Activated B cell treated with CpG ODN at 0.5 μM for 24 hours (primary cell): ENCODE results near the gene SOX4. TPM values are rescaled to one million over a fixed set of nuclear protein-coding genes. Genes with fewer than 3 reads are reported as not detected.

Experiments
- ATAC-seq: fragments of 200-7000 bp; cut with Tn5 transposase; one replicate; pipeline ENCODE4 v1.10.0; 2021; ENCODE audit warnings: low read depth, mild to moderate bottlenecking, moderate library complexity
- CTCF ChIA-PET: fragments of 350-600 bp; sonication (Branson Sonifier 250); formaldehyde crosslinking; loops from one replicate; lab custom pipeline; 2021; ENCODE audit warnings: antibody characterized with exemption; lab: Charles Lee
- POLR2A ChIA-PET: fragments of 350-600 bp; sonication (Branson Sonifier 250); formaldehyde crosslinking; loops from one replicate; lab custom pipeline; 2021; ENCODE audit warnings: antibody characterized with exemption; lab: Charles Lee
- DNase-seq: peaks from one replicate; pipeline ENCODE4 v3.0.0; 2022
- H3K27ac Mint-ChIP-seq: one replicate; pipeline ENCODE4 v1.8.0; 2020; ENCODE audit warnings: mixed read lengths
- H3K27me3 Mint-ChIP-seq: one replicate; pipeline ENCODE4 v1.8.0; 2021; ENCODE audit warnings: mixed read lengths
- H3K36me3 Mint-ChIP-seq: one replicate; pipeline ENCODE4 v1.8.0; 2021; ENCODE audit warnings: low read depth, mixed read lengths
- H3K4me1 Mint-ChIP-seq: one replicate; pipeline ENCODE4 v1.8.0; 2021; ENCODE audit warnings: mixed read lengths
- H3K4me3 Mint-ChIP-seq: one replicate; pipeline ENCODE4 v1.8.0; 2020; ENCODE audit warnings: mild to moderate bottlenecking, mixed read lengths
- H3K9me3 Mint-ChIP-seq: one replicate; pipeline ENCODE4 v1.8.0; 2020; ENCODE audit warnings: mixed read lengths
- intact Hi-C: fragments of 100-400 bp; cut with micrococcal nuclease; formaldehyde crosslinking; loops from one replicate; pipeline ENCODE4 v1.15.1; 2024
- total RNA-seq: library from RNA; stranded (reverse); gene quantifications from 2 replicates; pipeline ENCODE4 v1.2.3, GENCODE V29; 2022
- TF ChIP-seq, protein P1 (sequence below): fragments of 200-600 bp; IDR thresholded peaks from one replicate; pipeline ENCODE4 v1.8.0; 2022; ENCODE audit warnings: antibody characterized with exemption, mild to moderate bottlenecking

Gene SOX4
- total RNA-seq, 1 donor from 2014 or later, result 3.5 TPM

DNA sequence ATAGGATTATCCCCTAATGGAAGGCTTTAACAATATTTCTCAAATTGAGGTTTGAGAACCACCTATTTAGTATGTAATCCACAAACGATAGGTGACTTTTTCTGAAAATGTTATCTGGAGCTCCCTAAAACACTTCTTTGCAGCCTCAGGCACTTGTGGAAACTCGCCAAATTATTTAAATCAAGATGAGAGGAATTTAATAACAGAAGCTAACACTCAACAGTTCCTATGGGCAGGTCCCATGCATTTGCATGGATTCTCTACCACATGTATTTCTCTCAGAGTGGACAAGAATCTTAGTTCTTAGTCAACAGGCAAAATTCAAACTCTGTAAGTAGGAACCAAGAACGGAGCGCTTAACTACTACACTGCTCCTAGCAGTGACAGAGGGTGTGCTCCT, 20.7 kb downstream of the SOX4 start:
- CTCF ChIA-PET, result no interaction called here
- Mint-ChIP-seq H3K27me3 (peaks cover 2% of the 10 kb centered on the region), H3K27ac (no peak overlapping the region), H3K36me3 (no peaks in the 10 kb centered on the region), H3K4me3 (no peak overlapping the region), H3K4me1 (peaks cover 13% of the 10 kb centered on the region), H3K9me3 (no peaks in the 10 kb centered on the region)
- intact Hi-C loops, result no loop called here
- no peak for DNase-seq
- no peak for ATAC-seq
- TF ChIP-seq, protein P1, sequence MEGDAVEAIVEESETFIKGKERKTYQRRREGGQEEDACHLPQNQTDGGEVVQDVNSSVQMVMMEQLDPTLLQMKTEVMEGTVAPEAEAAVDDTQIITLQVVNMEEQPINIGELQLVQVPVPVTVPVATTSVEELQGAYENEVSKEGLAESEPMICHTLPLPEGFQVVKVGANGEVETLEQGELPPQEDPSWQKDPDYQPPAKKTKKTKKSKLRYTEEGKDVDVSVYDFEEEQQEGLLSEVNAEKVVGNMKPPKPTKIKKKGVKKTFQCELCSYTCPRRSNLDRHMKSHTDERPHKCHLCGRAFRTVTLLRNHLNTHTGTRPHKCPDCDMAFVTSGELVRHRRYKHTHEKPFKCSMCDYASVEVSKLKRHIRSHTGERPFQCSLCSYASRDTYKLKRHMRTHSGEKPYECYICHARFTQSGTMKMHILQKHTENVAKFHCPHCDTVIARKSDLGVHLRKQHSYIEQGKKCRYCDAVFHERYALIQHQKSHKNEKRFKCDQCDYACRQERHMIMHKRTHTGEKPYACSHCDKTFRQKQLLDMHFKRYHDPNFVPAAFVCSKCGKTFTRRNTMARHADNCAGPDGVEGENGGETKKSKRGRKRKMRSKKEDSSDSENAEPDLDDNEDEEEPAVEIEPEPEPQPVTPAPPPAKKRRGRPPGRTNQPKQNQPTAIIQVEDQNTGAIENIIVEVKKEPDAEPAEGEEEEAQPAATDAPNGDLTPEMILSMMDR, result no peak
- POLR2A ChIA-PET, result no interaction called here

DNA sequence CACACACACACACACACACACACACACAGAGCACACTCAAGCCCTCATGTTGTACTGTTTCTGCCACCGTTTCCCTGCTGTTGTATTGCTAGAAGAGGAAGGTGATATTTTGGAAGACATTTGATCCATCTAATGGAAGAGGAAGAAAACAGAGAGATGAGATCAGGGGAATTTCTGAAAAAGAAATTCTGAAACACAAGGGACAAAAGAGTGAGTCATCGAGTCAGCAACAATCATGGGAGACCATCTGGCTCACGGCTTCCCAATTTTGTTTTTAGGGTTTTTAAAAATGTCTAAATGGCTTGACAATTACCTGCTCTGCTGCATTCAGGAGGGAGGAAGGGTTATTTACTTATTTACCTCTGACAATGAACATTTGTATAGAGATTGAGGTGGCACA, 22.0 kb downstream of the SOX4 start:
- Mint-ChIP-seq H3K36me3 (no peaks in the 10 kb centered on the region), H3K27me3 (peaks cover 2% of the 10 kb centered on the region), H3K4me1 (peaks cover 4% of the 10 kb centered on the region), H3K27ac (no peak overlapping the region), H3K9me3 (no peaks in the 10 kb centered on the region), H3K4me3 (no peak overlapping the region)
- ChIA-PET POLR2A (no interaction called here), CTCF (no interaction called here)
- DNase-seq (no peak), ATAC-seq (no peak)
- intact Hi-C loops, result no loop called here
- TF ChIP-seq, protein P1, result no peak

DNA sequence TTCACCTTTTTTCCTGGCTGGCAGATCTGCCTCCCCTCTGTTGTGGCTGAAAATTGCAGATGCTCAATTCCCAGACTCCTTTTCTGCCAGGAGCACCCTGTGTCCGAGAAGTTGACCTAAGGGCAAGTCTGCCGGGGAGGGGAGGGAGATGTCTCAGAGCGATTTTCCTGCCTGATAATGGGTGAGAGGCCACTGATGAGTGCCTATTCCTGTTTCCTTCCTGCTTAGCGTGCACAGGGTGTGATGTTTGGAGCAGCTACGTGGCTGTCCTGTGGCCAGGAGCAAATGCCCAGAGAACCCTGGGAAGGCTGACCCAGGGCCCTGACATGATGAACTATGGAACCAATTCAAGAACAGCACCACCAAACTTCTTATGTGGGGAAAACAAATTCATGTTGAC, 22.5 kb downstream of the SOX4 start:
- no peak for DNase-seq
- CTCF ChIA-PET, result no interaction called here
- H3K27me3 Mint-ChIP-seq, result peaks cover 2% of the 10 kb centered on the region
- ATAC-seq, result no peak
- POLR2A ChIA-PET, result no interaction called here
- TF ChIP-seq, protein P1, result no peak
- H3K36me3 Mint-ChIP-seq, result no peaks in the 10 kb centered on the region
- peaks cover 2% of the 10 kb centered on the region for H3K4me1 Mint-ChIP-seq
- H3K27ac Mint-ChIP-seq, result no peak overlapping the region
- intact Hi-C loops, result no loop called here
- no peaks in the 10 kb centered on the region for H3K9me3 Mint-ChIP-seq
- no peak overlapping the region for H3K4me3 Mint-ChIP-seq

DNA sequence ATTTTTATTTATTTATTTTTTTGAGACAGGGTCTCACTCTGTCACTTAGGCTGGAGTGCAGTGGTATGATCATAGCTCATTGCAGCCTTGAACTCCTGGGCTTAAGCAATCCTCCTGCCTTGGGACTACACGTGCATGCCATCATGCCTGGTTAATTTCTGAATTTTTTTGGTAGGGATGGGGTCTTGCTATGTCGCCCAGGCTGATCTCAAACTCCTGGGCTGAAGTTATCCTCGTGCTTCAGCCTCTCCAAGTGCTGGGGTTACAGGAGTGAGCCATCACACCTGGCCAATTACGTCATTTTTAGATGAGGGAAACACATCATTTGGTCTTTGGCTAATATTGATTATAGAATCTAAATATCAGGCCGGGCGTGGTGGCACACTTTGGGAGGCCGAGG, 32.1 kb downstream of the SOX4 start:
- DNase-seq (no peak), ATAC-seq (no peak)
- Mint-ChIP-seq H3K4me1 (peaks cover 2% of the 10 kb centered on the region), H3K4me3 (no peak overlapping the region), H3K9me3 (no peaks in the 10 kb centered on the region), H3K36me3 (no peaks in the 10 kb centered on the region), H3K27me3 (peaks cover 2% of the 10 kb centered on the region), H3K27ac (no peak overlapping the region)
- TF ChIP-seq, protein P1, result no peak
- ChIA-PET CTCF (no interaction called here), POLR2A (no interaction called here)
- intact Hi-C loops, result no loop called here

DNA sequence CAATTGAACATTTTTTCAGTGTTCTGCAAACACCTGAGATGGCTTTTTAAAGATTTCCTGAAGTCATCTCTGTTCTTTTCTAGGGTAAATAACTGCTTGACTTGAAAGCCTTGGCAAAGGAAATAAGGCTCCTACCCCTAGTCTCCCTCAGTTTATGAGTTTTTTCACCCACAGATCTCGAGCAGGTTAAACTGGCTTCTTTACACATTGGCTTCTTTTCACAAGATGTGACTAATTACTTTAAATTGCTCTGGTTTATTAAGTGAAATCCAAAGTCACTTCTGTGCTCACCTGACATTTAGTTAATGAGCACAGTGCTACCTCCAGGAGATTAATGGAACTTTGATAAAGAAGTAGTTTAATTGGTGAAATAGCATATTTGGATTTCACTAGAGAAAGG, 33.2 kb downstream of the SOX4 start:
- TF ChIP-seq, protein P1, result no peak
- CTCF ChIA-PET, result no interaction called here

More for the DNA sequence above, 33.2 kb downstream of the SOX4 start:
- POLR2A ChIA-PET, result no interaction called here
- intact Hi-C loops, result no loop called here
- Mint-ChIP-seq H3K27ac (no peak overlapping the region), H3K9me3 (no peaks in the 10 kb centered on the region), H3K36me3 (no peaks in the 10 kb centered on the region), H3K27me3 (peaks cover 2% of the 10 kb centered on the region), H3K4me1 (peaks cover 2% of the 10 kb centered on the region), H3K4me3 (no peak overlapping the region)
- no peak for DNase-seq
- no peak for ATAC-seq
